Measurements from ENCODE around the gene G3BP1.
A peak's percentile ranks its signal among the peaks of the same experiment; 100 is the strongest.

The G3BP1 gene

GRCh38 chr5:151772029-151772845, 483 bp downstream of the G3BP1 start:
- peak overlapping the region in 1 of 2 experiments; percentile 83 for H3K14ac ChIP-seq (ENCODE audit: low read length in 2 of 2)
- H3K9me3 ChIP-seq (ENCODE audit: control insufficient read depth, low read length): no peaks in the 10 kb centered on the region
- H3K18ac ChIP-seq (ENCODE audit: low read depth in 1 of 2, low read length in 2 of 2): peak overlapping the region; percentile 88 to 93
- H3K9ac ChIP-seq (ENCODE audit: low read length): peak overlapping the region; percentile 97
- no peaks in the 10 kb centered on the region for H3K27me3 ChIP-seq (ENCODE audit: control insufficient read depth in 1 of 2, insufficient read depth in 1 of 2, low read length in 2 of 2)
- H3K36me3 ChIP-seq (ENCODE audit: control insufficient read depth in 1 of 2, insufficient read depth in 2 of 2, low read depth in 1 of 2, low read length in 2 of 2): peaks cover 0 to 4% of the 10 kb centered on the region in 2 experiments
- peaks cover 6% of the 10 kb centered on the region for H3K4me1 ChIP-seq (ENCODE audit: control insufficient read depth, insufficient read depth, low read depth, low read length)
- H3K23ac ChIP-seq (ENCODE audit: low read length in 2 of 2): peak overlapping the region in 1 of 2 experiments; percentile 57
- peak overlapping the region; percentile 66 for H2AFZ ChIP-seq (ENCODE audit: low read depth, low read length)
- H3K4ac ChIP-seq (ENCODE audit: low read depth in 1 of 2, low read length in 2 of 2): peak overlapping the region; percentile 46 to 90
- H2AK5ac ChIP-seq (ENCODE audit: low read length, severe bottlenecking): no peak overlapping the region
- no peak overlapping the region for H2BK15ac ChIP-seq (ENCODE audit: low read depth, poor library complexity, severe bottlenecking)
- peak overlapping the region in 1 of 2 experiments; percentile 47 for H2BK12ac ChIP-seq (ENCODE audit: low read length in 2 of 2)
- H2BK5ac ChIP-seq (ENCODE audit: low read depth, low read length, poor library complexity, severe bottlenecking): peak overlapping the region; percentile 74
- peak overlapping the region; percentile 98 to 99 for H3K4me3 ChIP-seq (ENCODE audit: insufficient read depth in 1 of 2, low read depth in 1 of 2, low read length in 2 of 2)
- H3K27ac ChIP-seq (ENCODE audit: low read length, poor library complexity, severe bottlenecking): peak overlapping the region; percentile 96
- DNase-seq: peak; percentile 63
- peaks cover 4% of the 10 kb centered on the region for H3K79me1 ChIP-seq (replicated peaks; ENCODE audit: low read length, poor library complexity, severe bottlenecking)
- H4K91ac ChIP-seq (ENCODE audit: low read length): peak overlapping the region; percentile 76
- peak overlapping the region; percentile 85 for H4K8ac ChIP-seq (ENCODE audit: low read length)
- H3K4me2 ChIP-seq (ENCODE audit: low read length, poor library complexity, severe bottlenecking): peak overlapping the region; percentile 81
- H2BK120ac ChIP-seq (ENCODE audit: low read depth, low read length): peak overlapping the region; percentile 42
- WGBS: under 1% methylated on average over 58 of the region's 87 CpGs

GRCh38 chr5:151772846-151773561, 1.2 kb downstream of the G3BP1 start:
- Histone ChIP-seq H2BK15ac (ENCODE audit: low read depth, poor library complexity, severe bottlenecking) (no peak overlapping the region), H3K4ac (ENCODE audit: low read depth in 1 of 2, low read length in 2 of 2) (peak overlapping the region in 1 of 2 experiments; percentile 78), H2BK5ac (ENCODE audit: low read depth, low read length, poor library complexity, severe bottlenecking) (no peak overlapping the region), H3K4me3 (ENCODE audit: insufficient read depth in 1 of 2, low read depth in 1 of 2, low read length in 2 of 2) (peak overlapping the region; percentile 98 to 99), H3K9ac (ENCODE audit: low read length) (peak overlapping the region; percentile 97), H3K79me1 (replicated peaks; ENCODE audit: low read length, poor library complexity, severe bottlenecking) (peaks cover 4% of the 10 kb centered on the region), H3K9me3 (ENCODE audit: control insufficient read depth, low read length) (no peaks in the 10 kb centered on the region), H3K18ac (ENCODE audit: low read depth in 1 of 2, low read length in 2 of 2) (peak overlapping the region in 1 of 2 experiments; percentile 28), H3K14ac (ENCODE audit: low read length in 2 of 2) (no peak overlapping the region), H3K36me3 (ENCODE audit: control insufficient read depth in 1 of 2, insufficient read depth in 2 of 2, low read depth in 1 of 2, low read length in 2 of 2) (peaks cover 0 to 11% of the 10 kb centered on the region in 2 experiments), H4K8ac (ENCODE audit: low read length) (no peak overlapping the region), H2AFZ (ENCODE audit: low read depth, low read length) (no peak overlapping the region), H4K91ac (ENCODE audit: low read length) (no peak overlapping the region), H2BK12ac (ENCODE audit: low read length in 2 of 2) (peak overlapping the region in 1 of 2 experiments; percentile 3), H3K23ac (ENCODE audit: low read length in 2 of 2) (peak overlapping the region in 1 of 2 experiments; percentile 57), H2AK5ac (ENCODE audit: low read length, severe bottlenecking) (no peak overlapping the region), H3K27me3 (ENCODE audit: control insufficient read depth in 1 of 2, insufficient read depth in 1 of 2, low read length in 2 of 2) (no peaks in the 10 kb centered on the region), H3K27ac (ENCODE audit: low read length, poor library complexity, severe bottlenecking) (peak overlapping the region; percentile 38), H3K4me1 (ENCODE audit: control insufficient read depth, insufficient read depth, low read depth, low read length) (peaks cover 6% of the 10 kb centered on the region), H2BK120ac (ENCODE audit: low read depth, low read length) (no peak overlapping the region), H3K4me2 (ENCODE audit: low read length, poor library complexity, severe bottlenecking) (peak overlapping the region; percentile 81)
- WGBS: under 1% methylated on average over 17 of the region's 18 CpGs
- DNase-seq: peak; percentile 78

- Histone ChIP-seq H3K4ac (ENCODE audit: low read depth in 1 of 2, low read length in 2 of 2) (no peak overlapping the region), H4K91ac (ENCODE audit: low read length) (no peak overlapping the region), H3K18ac (ENCODE audit: low read depth in 1 of 2, low read length in 2 of 2) (no peak overlapping the region), H3K27me3 (ENCODE audit: control insufficient read depth in 1 of 2, insufficient read depth in 1 of 2, low read length in 2 of 2) (no peaks in the 10 kb centered on the region), H3K79me1 (replicated peaks; ENCODE audit: low read length, poor library complexity, severe bottlenecking) (peaks cover 4% of the 10 kb centered on the region), H2BK120ac (ENCODE audit: low read depth, low read length) (no peak overlapping the region), H2BK15ac (ENCODE audit: low read depth, poor library complexity, severe bottlenecking) (no peak overlapping the region), H3K36me3 (ENCODE audit: control insufficient read depth in 1 of 2, insufficient read depth in 2 of 2, low read depth in 1 of 2, low read length in 2 of 2) (peaks cover 4 to 15% of the 10 kb centered on the region in 2 experiments), H3K4me3 (ENCODE audit: insufficient read depth in 1 of 2, low read depth in 1 of 2, low read length in 2 of 2) (peak overlapping the region in 1 of 2 experiments; percentile 99), H3K9me3 (ENCODE audit: control insufficient read depth, low read length) (no peaks in the 10 kb centered on the region), H3K9ac (ENCODE audit: low read length) (peak overlapping the region; percentile 97), H2AK5ac (ENCODE audit: low read length, severe bottlenecking) (no peak overlapping the region), H3K14ac (ENCODE audit: low read length in 2 of 2) (no peak overlapping the region), H2BK12ac (ENCODE audit: low read length in 2 of 2) (no peak overlapping the region), H3K4me1 (ENCODE audit: control insufficient read depth, insufficient read depth, low read depth, low read length) (peaks cover 6% of the 10 kb centered on the region), H2AFZ (ENCODE audit: low read depth, low read length) (no peak overlapping the region), H4K8ac (ENCODE audit: low read length) (no peak overlapping the region), H3K4me2 (ENCODE audit: low read length, poor library complexity, severe bottlenecking) (peak overlapping the region; percentile 81), H3K23ac (ENCODE audit: low read length in 2 of 2) (no peak overlapping the region), H3K27ac (ENCODE audit: low read length, poor library complexity, severe bottlenecking) (no peak overlapping the region), H2BK5ac (ENCODE audit: low read depth, low read length, poor library complexity, severe bottlenecking) (no peak overlapping the region)
- WGBS: 13% methylated on average over 3 of the region's 3 CpGs
- DNase-seq: no peak
Observed at GRCh38 chr5:151773951-151774350, 2.2 kb downstream of the G3BP1 start.

Measured in mesenchymal stem cell (in vitro differentiated cells and primary cell).